Choroid plexus epithelial cell (primary cell): ENCODE measurements around the gene TTC7B.

Experiments
- DNase-seq: peaks from one replicate; pipeline ENCODE4 v3.0.0-alpha.2; 2010; ENCODE audit warnings: low read depth
- H3K4me3 ChIP-seq: 2 replicates; pipeline ENCODE4 v1.5.1; 2011; ENCODE audit warnings: low read depth, mild to moderate bottlenecking, control low read depth, low read length, moderate library complexity
- CTCF ChIP-seq: conservative IDR thresholded peaks from 2 replicates; pipeline ENCODE4 v1.5.1; 2011; ENCODE audit warnings: low read depth, mild to moderate bottlenecking, control low read depth, inconsistent platforms, low read length, moderate library complexity

The TTC7B gene

GRCh38 chr14:90645842-90646443 lies 170.3 kb downstream of the TTC7B start:
- H3K4me3 ChIP-seq, result no peak overlapping the region
- TF ChIP-seq CTCF, result no peak
- peak; percentile 39 for DNase-seq

- no peak overlapping the region for H3K4me3 ChIP-seq
- peak; percentile 78 for DNase-seq
- no peak for TF ChIP-seq CTCF
These were observed 171.3 kb downstream of the TTC7B start for GRCh38 chr14:90644882-90645281.

- no peak for TF ChIP-seq CTCF
- no peak for DNase-seq
- H3K4me3 ChIP-seq, result no peak overlapping the region
These were observed 172.1 kb downstream of the TTC7B start for GRCh38 chr14:90643982-90644670.

- peak; percentile 59 for DNase-seq
- H3K4me3 ChIP-seq, result no peak overlapping the region
These were observed 173.9 kb downstream of the TTC7B start for GRCh38 chr14:90642244-90642717.

GRCh38 chr14:90641615-90642243 lies 174.5 kb downstream of the TTC7B start:
- no peak for TF ChIP-seq CTCF
- peak; percentile 47 for DNase-seq
- no peak overlapping the region for H3K4me3 ChIP-seq

More at GRCh38 chr14:90642244-90642717, 173.9 kb downstream of the TTC7B start:
- TF ChIP-seq CTCF, result no peak

GRCh38 chr14:90641168-90641567 lies 175.1 kb downstream of the TTC7B start:
- H3K4me3 ChIP-seq, result no peak overlapping the region
- TF ChIP-seq CTCF, result no peak
- DNase-seq, result no peak
